ENCODE data around the gene SLC27A6.
"Not testable (repeated sequence)": the region's sequence is repeated elsewhere in the genome, so short reads cannot be mapped to it uniquely, and the experiment has no call there.

DNA sequence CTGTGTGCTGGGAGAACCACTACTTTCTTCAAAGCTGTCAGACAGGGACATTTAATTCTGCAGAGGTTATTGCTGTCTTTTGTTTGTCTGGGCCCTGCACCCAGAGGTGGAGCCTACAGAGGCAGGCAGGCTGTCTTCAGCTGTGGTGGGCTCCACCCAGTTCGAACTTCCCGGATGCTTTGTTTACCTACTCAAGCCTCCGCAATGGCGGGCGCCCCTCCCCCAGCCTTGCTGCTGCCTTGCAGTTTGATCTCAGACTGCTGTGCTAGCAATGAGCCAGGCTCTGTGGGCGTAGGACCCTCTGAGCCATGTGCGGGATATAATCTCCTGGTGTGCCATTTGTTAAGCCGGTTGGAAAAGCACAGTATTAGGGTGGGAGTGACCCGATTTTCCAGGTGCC, 22.2 kb upstream of the SLC27A6 start:
- TF ChIP-seq, protein P1, sequence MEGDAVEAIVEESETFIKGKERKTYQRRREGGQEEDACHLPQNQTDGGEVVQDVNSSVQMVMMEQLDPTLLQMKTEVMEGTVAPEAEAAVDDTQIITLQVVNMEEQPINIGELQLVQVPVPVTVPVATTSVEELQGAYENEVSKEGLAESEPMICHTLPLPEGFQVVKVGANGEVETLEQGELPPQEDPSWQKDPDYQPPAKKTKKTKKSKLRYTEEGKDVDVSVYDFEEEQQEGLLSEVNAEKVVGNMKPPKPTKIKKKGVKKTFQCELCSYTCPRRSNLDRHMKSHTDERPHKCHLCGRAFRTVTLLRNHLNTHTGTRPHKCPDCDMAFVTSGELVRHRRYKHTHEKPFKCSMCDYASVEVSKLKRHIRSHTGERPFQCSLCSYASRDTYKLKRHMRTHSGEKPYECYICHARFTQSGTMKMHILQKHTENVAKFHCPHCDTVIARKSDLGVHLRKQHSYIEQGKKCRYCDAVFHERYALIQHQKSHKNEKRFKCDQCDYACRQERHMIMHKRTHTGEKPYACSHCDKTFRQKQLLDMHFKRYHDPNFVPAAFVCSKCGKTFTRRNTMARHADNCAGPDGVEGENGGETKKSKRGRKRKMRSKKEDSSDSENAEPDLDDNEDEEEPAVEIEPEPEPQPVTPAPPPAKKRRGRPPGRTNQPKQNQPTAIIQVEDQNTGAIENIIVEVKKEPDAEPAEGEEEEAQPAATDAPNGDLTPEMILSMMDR (IDR thresholded peaks at IDR 0.05), result not testable (repeated sequence)
- TF ChIP-seq EZH2 (IDR thresholded peaks at IDR 0.05; ENCODE audit: borderline replicate concordance, insufficient read depth, low read depth, low read length, poor library complexity, severe bottlenecking), result not testable (repeated sequence)
